Measurements from ENCODE around the gene PLB1.
A peak's percentile ranks its signal among the peaks of the same experiment; 100 is the strongest.

The PLB1 gene

DNA sequence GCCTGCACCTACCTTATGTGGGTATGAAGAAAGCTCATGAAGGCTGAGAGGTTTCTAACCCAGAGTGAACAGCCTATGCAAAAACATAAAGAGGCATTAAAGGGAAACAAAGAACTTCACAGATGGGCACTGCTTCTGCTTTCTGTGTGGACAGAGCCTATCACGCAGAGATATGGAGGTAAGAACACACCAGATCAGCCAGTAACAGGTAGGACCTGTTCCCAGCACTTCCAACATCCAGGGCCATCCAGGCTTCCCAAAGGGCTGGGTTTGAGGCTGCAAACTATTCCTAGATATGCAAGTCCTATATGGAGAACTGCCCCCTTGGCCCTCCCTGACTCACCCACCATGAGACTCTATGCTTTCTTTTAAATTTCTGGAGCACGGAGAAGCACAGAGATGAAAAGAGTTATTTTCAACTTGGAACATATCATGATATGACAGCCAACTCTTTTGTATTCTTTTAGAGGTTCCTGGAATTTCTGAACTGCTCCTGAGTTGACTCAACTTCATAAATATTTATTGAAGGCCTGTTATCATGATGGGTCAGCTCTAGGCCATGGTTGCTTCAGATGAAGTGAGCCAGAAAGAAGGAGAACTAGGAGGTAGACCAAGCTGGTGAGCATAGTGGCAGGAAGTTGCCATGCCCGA is 178.3 kb downstream of the PLB1 start:
- no peak for DNase-seq

DNA sequence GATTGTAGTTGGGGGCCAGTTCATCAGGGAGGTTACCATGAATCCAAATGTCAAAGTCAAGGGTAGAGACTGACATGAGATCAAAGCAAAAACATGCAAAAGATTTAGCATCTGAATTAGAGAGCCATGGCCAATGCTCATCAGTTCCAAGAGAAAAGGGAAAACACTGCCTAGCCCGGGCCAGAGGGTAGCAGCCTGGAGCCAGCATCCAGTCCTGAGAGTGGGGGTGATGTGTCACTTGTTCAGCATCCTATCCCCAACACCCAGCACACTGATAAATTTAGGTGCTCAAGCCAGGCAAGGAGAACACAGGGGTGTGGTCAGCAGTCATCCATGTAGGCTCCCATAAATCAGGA is 178.8 kb downstream of the PLB1 start:
- DNase-seq: no peak

DNA sequence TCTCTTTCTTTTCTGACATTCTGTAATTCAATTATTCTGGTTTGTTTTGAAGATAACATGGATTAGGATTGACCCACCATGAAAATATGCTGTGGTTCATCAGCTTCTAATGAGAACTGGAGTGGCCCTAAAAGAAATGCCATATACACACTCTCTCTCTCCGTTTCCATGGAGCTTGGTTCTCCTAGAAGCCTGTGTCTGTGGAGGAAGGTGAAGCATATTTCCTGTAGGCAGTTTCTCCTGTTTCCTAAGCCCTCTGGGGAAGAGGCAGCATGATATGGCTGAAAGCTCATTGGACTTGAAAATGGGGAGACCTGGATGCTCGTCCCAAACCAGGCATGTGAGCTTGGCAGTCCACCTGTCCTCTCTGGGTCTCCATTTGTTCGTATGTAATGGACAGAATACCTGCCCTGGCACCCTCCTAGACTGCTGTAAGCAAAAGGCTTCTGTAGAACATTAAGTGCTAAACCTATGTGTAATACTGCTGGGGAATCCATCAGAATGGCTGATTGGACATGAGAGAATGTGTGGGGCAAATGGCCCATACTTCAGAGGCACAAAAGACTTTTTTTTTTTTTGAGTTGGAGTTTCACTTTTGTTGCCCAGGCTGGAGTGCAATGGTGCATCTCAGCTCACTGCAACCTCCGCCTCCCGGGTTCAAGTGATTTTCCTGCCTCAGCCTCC is 180.4 kb downstream of the PLB1 start:
- no peak for DNase-seq

DNA sequence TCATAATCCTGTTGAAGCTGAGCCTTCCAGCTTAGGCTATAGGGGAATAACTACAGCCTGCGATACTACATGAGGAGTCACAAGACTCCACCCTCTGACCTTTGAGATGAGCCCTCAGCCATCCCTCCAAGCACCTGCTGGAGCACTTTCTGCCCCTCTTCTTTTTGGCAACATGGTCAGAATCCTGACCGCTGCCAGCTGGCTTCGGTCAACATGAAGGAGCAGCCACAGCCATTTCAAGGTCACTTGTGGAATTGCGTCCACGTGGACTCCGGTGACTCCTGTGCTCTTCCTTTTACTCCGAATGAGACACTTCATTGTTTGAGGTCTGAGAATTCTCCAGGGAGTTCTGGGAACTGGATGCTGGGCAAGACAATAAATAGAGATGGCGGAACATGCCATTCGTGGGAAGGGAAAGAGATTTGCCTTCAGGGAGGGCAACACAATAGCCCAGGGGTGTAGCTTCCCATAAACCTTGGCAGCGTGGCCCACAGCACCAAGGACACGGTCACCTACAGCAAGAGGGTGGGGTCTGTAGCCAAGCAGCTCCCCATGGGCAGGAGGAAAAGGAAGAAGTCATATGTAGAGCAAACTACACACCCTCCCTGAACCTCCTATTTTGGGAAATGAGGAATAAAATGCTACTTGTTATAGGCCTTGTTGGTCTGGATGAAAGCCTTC is 182.5 kb downstream of the PLB1 start:
- DNase-seq: no peak

DNA sequence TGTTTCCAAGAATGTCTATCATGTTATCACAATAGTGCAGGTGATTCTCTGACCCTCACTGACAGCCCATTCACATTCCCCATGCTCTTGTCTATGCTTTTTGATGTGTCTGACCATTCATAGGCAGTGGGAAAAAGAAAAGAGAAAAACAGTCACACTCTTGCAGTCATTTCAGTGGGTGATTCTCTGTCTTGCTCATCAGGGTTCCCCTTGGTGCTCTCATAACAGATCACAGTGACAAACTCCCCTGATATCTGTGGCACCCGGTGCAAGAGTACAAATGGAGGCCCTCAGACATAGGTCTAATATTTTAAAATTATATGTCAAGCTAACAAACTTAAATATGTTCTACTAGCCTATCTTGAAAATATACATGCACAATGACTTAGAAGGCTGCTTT is 183.1 kb downstream of the PLB1 start:
- peak; percentile 16 to 41 for DNase-seq

DNA sequence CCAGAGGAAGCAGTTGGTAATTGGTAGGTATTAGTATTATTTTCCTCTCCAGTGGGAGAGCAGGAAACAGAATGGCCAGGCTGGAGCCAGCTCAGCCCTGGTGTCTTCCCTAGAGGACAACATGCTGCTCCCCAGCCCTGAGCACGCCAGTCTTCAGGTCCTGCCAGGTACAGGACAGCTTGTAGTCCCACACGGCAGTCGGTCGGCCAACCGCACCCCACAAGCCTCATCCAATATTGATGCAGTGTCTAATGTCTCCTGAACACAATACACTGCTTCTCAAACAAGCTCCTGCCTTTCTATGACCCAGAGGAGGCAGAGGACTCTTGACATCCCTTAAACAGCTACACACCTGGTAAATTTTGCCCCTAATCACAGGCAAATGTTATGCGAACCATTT is 184.8 kb downstream of the PLB1 start:
- no peak for DNase-seq

DNA sequence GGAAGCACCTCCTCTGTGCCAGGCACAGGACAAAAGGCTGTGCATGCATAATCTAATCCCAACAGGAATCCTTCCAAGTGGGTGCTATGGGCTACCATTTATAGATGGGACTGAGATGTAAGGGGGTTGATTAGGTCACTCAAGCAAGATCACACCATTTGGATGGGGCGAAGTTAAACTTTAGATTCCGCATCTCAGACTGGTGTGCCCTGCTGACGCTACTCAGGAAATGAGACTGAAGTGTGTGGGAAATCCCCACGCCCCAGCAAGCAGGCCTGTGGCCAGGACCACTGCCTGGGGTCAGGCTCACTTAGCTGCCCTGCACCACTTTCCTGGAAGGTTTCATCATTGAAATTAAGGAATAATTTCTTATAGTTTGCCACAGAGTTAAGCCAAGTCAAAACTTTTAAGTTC is 185.3 kb downstream of the PLB1 start:
- DNase-seq: peak; percentile 83 to 87

DNA sequence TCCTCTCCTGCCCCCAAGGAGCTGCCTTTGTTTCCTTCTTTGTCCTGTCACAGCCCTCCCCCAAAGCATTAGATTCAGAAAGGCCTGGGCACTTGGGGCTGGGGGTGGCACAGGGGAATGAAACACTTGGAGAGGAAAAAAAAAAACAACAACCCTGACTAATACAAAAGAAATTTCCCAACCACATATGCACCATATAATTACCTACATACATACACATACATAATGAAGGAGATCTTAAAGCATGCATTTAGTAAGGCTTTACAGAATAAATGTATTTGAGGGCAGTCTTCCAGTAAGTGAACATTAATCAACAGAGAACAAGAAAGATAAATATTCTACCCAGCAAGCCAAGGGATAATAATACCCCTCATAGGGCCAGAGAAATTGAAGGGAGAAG is 185.7 kb downstream of the PLB1 start:
- no peak for DNase-seq

DNA sequence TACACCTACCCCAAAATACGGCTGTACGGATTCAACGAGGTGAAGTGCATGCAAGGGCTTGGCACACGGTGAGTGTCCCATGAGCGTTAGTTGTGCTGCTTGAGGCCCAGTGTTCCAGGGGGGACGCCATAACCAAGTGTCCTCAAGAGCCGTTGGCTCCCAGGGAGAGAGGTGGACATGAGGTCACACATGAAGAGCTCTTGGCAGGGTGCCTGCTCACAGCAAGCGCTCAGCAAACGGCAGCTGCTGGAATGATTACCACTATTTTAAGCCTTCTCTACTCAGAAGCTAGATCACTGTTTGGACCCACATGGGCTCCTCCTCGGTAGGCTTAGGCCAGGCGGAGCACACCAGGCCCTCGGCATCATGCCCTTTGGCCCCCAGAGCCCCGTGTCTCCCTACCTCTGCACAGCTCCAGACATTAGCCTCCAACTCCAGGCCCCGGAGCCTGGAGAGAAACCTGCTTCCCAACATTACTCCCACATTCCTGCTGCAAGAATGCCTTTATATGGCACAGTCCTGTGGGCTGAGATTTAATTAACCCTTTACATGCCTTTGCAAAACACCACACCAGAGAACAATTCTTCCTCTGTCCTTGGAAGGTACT is 187.3 kb downstream of the PLB1 start:
- DNase-seq: no peak

DNA sequence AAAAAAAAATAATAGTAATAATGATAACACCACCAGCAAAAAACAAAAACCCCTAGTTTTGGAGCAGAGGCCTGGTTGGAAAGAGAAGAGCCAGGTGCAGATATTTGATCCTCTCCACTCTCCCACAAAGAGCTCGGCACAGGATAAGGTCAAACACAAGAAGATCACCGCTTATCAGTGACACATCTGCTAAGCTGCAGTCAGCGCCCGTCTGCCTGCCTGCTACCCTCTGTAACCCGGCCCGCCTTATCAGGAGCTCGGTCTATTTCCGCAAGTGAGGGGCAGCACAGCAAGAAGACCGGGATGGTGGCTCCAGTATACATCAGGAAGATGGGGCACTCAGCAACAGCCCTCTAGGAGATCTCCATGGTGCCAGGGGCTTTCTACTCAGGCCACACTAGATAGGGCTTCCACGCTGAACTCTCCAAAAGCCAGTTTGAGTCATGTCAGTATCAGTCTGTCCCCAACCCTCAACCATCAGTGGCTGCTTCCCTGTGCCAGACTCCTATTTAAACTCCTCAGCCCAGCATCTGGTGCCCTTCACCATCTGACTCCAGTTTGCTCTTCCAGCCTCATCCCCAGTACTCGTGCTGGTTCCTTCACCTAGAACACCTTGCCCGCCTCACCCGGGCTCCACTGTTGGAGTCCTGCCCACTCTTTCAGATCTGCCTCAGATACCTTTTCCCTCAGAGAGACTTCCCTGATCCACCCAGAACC is 188.4 kb downstream of the PLB1 start:
- DNase-seq: no peak

DNA sequence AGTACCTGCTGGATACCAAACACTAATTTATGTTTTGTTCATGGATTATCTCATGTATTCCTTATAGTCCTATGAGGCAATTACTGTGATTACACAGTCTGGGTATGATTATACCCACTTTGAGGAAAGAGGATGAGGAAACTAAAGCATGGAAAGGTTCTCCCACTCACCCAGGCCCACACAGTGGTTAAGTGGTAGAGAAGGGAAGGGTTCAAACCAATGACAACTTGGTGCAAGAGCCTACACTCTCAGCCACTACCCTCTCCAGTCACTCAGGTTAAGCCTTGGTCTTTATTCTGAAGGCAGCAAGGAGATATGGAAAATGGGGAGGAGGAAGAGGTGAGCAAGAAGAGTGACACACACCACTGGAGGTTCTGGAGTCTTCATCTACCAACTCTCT is 191.3 kb downstream of the PLB1 start:
- DNase-seq: peak; percentile 85 to 92

DNA sequence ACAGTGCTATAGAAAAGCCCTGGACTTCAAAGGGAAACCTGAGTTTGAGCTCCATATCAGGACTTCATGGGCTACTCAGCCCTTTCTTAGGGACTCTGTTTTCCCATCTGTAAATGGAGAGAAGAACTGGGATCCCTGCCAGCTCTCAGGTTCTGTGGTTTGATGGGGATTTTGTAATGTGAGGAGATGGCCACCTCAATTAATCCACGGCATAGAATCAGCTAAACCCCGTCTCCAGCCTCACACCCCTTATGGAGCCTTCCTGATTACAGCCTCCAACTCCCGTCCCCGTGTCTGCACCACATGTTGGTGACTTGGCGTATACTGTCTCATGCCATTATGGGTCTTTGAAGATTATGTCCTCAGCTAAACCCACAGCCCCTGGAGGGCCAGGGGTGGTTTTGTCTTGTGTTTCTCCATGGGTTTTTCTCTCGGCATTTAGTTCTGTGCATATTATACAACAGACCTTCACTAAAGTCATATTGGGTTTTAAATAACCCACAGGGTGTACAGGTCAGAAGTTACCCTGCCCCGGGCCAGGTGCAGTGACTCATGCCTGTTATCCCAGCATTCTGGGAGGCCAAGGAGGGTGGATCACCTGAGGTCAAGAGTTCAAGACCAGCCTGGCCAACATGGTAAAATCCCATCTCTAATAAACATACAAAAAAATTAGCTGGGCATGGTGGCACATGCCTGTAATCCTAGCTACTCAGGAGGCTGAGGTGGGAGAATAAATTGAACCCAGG is 192.0 kb downstream of the PLB1 start:
- no peak for DNase-seq

DNA sequence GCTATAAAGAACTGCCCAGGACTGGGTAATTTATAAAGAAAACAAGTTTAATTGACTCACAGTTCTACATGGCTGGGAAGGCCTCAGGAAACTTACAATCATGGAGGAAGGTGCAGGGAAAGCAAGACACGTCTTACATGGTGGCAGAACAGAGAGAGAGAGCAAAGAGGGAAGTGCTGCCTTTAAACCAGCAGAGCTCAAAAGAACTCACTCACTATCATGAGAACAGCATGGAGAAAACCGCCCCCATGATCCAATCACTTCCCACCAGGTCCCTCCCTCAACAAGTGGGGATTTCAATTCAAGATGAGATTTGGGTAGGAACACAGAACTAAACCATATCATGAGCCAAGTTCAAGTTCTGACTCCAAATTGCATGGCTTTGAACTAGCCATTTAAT is 193.0 kb downstream of the PLB1 start:
- DNase-seq: peak; percentile 20 to 67

DNA sequence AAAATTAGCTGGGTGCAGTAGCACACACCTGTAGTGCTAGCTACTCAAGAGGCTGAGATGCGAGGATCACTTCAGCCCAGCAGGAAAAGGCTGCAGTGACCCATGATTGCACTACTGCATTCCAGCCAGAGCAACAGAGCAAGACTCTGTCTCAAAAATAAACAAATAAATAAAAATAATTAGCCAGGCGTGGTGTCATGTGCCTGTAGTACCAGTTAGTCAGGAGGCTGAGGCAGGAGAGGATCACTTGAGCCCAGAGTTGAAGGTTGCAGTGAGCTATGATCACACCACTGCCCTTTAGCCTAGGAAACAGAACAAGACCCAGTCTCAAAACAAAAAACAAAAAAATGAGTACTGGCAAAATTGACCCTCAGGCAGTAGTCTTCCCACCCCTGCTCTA is 193.9 kb downstream of the PLB1 start:
- DNase-seq: no peak

DNA sequence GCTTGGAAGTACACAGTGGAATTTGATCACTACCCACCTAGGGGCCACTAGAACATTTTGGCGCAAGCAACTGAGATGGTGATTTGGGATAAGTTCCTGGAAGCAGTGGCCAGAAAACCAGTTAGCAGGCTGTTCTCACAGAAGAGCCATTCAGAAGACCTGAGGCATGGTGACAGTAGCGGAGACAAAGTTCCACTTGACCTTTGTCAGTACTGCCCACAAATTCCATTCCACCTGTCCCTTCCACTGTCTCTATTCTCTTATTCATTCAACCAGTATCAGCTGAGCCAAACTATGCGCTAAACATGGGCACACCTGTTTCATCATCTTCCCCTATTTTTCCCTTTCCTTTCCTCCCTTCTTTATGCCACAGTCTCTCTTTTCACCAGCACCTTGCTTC is 196.6 kb downstream of the PLB1 start:
- DNase-seq: no peak

DNA sequence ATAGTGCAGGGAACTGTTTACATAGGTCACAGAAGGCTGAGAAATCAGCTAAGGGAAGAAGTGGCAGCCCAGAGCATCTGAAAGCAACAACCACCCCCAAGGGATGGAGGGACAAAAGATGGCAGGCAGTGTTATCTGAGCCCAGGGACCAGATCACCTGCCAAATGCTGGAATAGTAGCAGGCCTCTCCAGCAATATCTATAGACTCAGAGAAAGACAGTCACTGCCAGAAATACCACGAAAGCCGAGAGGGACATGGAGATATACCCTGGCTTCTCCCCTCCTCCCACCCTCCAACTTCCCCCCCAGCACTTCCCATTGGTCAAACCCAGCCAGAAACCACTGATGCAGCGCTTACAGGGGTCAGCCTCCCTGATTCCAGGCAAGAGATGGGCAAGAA is 197.4 kb downstream of the PLB1 start:
- DNase-seq: no peak

Measured in inflammatory macrophage treated with lipopolysaccharide for 1 hour (primary cell).